A673 (cell line): ENCODE results near the gene C1orf210. TPM values are rescaled to one million over a fixed set of nuclear protein-coding genes. Genes with fewer than 3 reads are reported as not detected.

Experiments used
- BruUV-seq: library from RNA; stranded (reverse); fragments of 400-500 nt; replicated peaks from 2 replicates; lab custom pipeline; 2021; lab: Mats Ljungman, UMichigan
- CTCF ChIA-PET: fragments of 300-600 bp; sonication (Branson Sonifier 250); formaldehyde crosslinking; loops from one replicate; lab custom pipeline; 2022; ENCODE audit warnings: antibody characterized with exemption; lab: Charles Lee
- POLR2A ChIA-PET: fragments of 300-600 bp; sonication (Branson Sonifier 250); formaldehyde crosslinking; loops from one replicate; lab custom pipeline; 2022; ENCODE audit warnings: antibody characterized with exemption; ENCODE audit not compliant: low non-redundant PET; lab: Charles Lee
- DNase-seq: peaks from one replicate; pipeline ENCODE4 v3.0.0-alpha.2; 2015; ENCODE audit warnings: low spot score
- H3K27ac ChIP-seq: fragments of 200-600 bp; sonication (generic); 2 replicates; pipeline ENCODE4 v1.5.1; 2016; ENCODE audit warnings: mixed run types, low read depth, mild to moderate bottlenecking, mixed read lengths, antibody characterized with exemption, low read length; ENCODE audit not compliant: poor library complexity, severe bottlenecking
- H3K27me3 ChIP-seq: fragments of 200-600 bp; sonication (generic); replicated peaks from 2 replicates; pipeline ENCODE4 v1.6.1; 2017; ENCODE audit warnings: mixed run types, low read depth, mild to moderate bottlenecking, mixed read lengths, antibody characterized with exemption, low read length; ENCODE audit not compliant: insufficient read depth, poor library complexity
- H3K36me3 ChIP-seq: fragments of 200-600 bp; sonication (generic); 2 replicates; pipeline ENCODE4 v1.6.1; 2016; ENCODE audit warnings: mixed run types, mild to moderate bottlenecking, mixed read lengths, antibody characterized with exemption, low read length; ENCODE audit not compliant: insufficient read depth, poor library complexity, severe bottlenecking
- H3K4me1 ChIP-seq: fragments of 200-600 bp; sonication (generic); 2 replicates; pipeline ENCODE4 v1.6.1; 2017; ENCODE audit warnings: mixed run types, mild to moderate bottlenecking, mixed read lengths, antibody characterized with exemption, low read length; ENCODE audit not compliant: insufficient read depth, poor library complexity, severe bottlenecking
- H3K4me3 ChIP-seq: fragments of 200-600 bp; sonication (generic); 2 replicates; pipeline ENCODE4 v1.5.1; 2016; ENCODE audit warnings: low read depth, mixed run types, mild to moderate bottlenecking, mixed read lengths, low read length; ENCODE audit not compliant: poor library complexity, severe bottlenecking
- H3K9me3 ChIP-seq: fragments of 200-600 bp; sonication (generic); 2 replicates; pipeline ENCODE4 v1.6.1; 2016; ENCODE audit warnings: mixed run types, low read depth, mild to moderate bottlenecking, mixed read lengths, antibody characterized with exemption, low read length; ENCODE audit not compliant: poor library complexity, severe bottlenecking
- CTCF ChIP-seq: fragments of 300-800, 200-600 bp; sonication (generic); conservative IDR thresholded peaks from 2 replicates; pipeline ENCODE4 v1.5.1; 2017; ENCODE audit warnings: low read depth, mild to moderate bottlenecking, antibody characterized with exemption, low read length, moderate library complexity, mixed read lengths
- EZH2 ChIP-seq: fragments of 200-600 bp; sonication (generic); IDR thresholded peaks from 2 replicates; pipeline ENCODE4 v1.6.1; 2017; ENCODE audit warnings: borderline replicate concordance, low read depth, mild to moderate bottlenecking, mixed read lengths, antibody characterized with exemption, low read length; ENCODE audit not compliant: poor library complexity, severe bottlenecking
- intact Hi-C: fragments of 100-400 bp; cut with micrococcal nuclease; formaldehyde crosslinking; loops from one replicate; pipeline ENCODE4 v1.10.0; 2022; ENCODE audit not compliant: unreplicated experiment
- total RNA-seq: library from RNA; stranded (reverse); gene quantifications from 2 replicates; pipeline ENCODE4 v1.2.3, GENCODE V29; 2021

The C1orf210 gene
- total RNA-seq, 1 experiment from 2014 or later, result not detected

GRCh38 chr1:43292679-43293078 is 7.3 kb upstream of the C1orf210 start:
- ChIA-PET POLR2A (no interaction called here), CTCF (no interaction called here)
- BruUV-seq, result no TSS peak
- H3K27ac ChIP-seq, result no peak overlapping the region
- H3K4me3 ChIP-seq, result no peak overlapping the region
- DNase-seq, result no peak
- H3K4me1 ChIP-seq, result no peaks in the 10 kb centered on the region
- intact Hi-C loops, result no loop called here
- no peak for TF ChIP-seq CTCF
- no peak for TF ChIP-seq EZH2
- no peaks in the 10 kb centered on the region for H3K27me3 ChIP-seq
- no peaks in the 10 kb centered on the region for H3K9me3 ChIP-seq
- no peaks in the 10 kb centered on the region for H3K36me3 ChIP-seq

- H3K4me3 ChIP-seq, result no peak overlapping the region
- H3K36me3 ChIP-seq, result no peaks in the 10 kb centered on the region
- POLR2A ChIA-PET, result no interaction called here
- no peak for DNase-seq
- H3K9me3 ChIP-seq, result no peaks in the 10 kb centered on the region
- no TSS peak for BruUV-seq
- CTCF ChIA-PET, result no interaction called here
- no peaks in the 10 kb centered on the region for H3K27me3 ChIP-seq
- intact Hi-C loops, result no loop called here
- H3K4me1 ChIP-seq, result no peaks in the 10 kb centered on the region
- no peak overlapping the region for H3K27ac ChIP-seq
- TF ChIP-seq EZH2, result no peak
- TF ChIP-seq CTCF, result no peak
Measured at GRCh38 chr1:43292216-43292615, 6.8 kb upstream of the C1orf210 start.

- Histone ChIP-seq H3K9me3 (no peaks in the 10 kb centered on the region), H3K27ac (no peak overlapping the region), H3K4me3 (no peak overlapping the region), H3K27me3 (no peaks in the 10 kb centered on the region), H3K4me1 (no peaks in the 10 kb centered on the region), H3K36me3 (no peaks in the 10 kb centered on the region)
- TF ChIP-seq EZH2 (no peak), CTCF (no peak)
- ChIA-PET POLR2A (no interaction called here), CTCF (no interaction called here)
- no TSS peak for BruUV-seq
- no peak for DNase-seq
- intact Hi-C loops, result no loop called here
Measured at GRCh38 chr1:43288785-43289706, 3.7 kb upstream of the C1orf210 start.
